ENCODE data around the gene CRY2. TPM values are rescaled to one million over a fixed set of nuclear protein-coding genes. Genes with fewer than 3 reads are reported as not detected.
A peak's percentile ranks its signal among the peaks of the same experiment; 100 is the strongest.

CRY2 gene
- total and polyA plus RNA-seq, 2 of the 13 experiments (the other 11 are each of a cell fraction or from before 2014, with no cell fraction given) = 10.1 to 12.2 TPM

- TF ChIP-seq CBFB (CRISPR knock-in tag; IDR thresholded peaks at IDR 0.05) (no peak), ZKSCAN1 (IDR thresholded peaks at IDR 0.05; ENCODE audit: low read length) (no peak), ATF1 (CRISPR knock-in tag; IDR thresholded peaks at IDR 0.05) (no peak), ZNF513 (CRISPR knock-in tag; conservative IDR thresholded peaks at IDR 0.05) (no peak), TOPORS (CRISPR knock-in tag; IDR thresholded peaks at IDR 0.05) (no peak), AHR (CRISPR knock-in tag; IDR thresholded peaks at IDR 0.05) (no peak), ZFY (CRISPR knock-in tag; IDR thresholded peaks at IDR 0.05) (no peak), ZNF350 (CRISPR knock-in tag; IDR thresholded peaks at IDR 0.05; ENCODE audit: borderline replicate concordance, low read depth) (no peak), ZNF329 (CRISPR knock-in tag; IDR thresholded peaks at IDR 0.05; ENCODE audit: low read depth) (no peak), SMAD9 (CRISPR knock-in tag; IDR thresholded peaks at IDR 0.05) (no peak), SMC3 (IDR thresholded peaks at IDR 0.05; ENCODE audit: low read length) (no peak), PRDM4 (CRISPR knock-in tag; IDR thresholded peaks at IDR 0.05; ENCODE audit: borderline replicate concordance) (no peak), MYC (CRISPR knock-in tag; IDR thresholded peaks at IDR 0.05; ENCODE audit: borderline replicate concordance) (0 out of 2 replicates have a peak, but pooled peaks have one; percentile 11), WIZ (CRISPR knock-in tag; IDR thresholded peaks at IDR 0.05) (peak; percentile 56; the same call in 1 of the 2 replicates), SOX13 (IDR thresholded peaks at IDR 0.05) (no peak), SOX13 (CRISPR knock-in tag; conservative IDR thresholded peaks at IDR 0.05 in 1 of 2, IDR thresholded peaks at IDR 0.05 in 1 of 2) (no peak), CREB1 (IDR thresholded peaks at IDR 0.05) (no peak), CREB1 (CRISPR knock-in tag; IDR thresholded peaks at IDR 0.05) (no peak)
- TF ChIP-seq, protein P1, sequence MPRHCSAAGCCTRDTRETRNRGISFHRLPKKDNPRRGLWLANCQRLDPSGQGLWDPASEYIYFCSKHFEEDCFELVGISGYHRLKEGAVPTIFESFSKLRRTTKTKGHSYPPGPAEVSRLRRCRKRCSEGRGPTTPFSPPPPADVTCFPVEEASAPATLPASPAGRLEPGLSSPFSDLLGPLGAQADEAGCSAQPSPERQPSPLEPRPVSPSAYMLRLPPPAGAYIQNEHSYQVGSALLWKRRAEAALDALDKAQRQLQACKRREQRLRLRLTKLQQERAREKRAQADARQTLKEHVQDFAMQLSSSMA (CRISPR knock-in tag; IDR thresholded peaks at IDR 0.05) = no peak
- TF ChIP-seq, protein P2, sequence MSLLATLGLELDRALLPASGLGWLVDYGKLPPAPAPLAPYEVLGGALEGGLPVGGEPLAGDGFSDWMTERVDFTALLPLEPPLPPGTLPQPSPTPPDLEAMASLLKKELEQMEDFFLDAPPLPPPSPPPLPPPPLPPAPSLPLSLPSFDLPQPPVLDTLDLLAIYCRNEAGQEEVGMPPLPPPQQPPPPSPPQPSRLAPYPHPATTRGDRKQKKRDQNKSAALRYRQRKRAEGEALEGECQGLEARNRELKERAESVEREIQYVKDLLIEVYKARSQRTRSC (CRISPR knock-in tag; IDR thresholded peaks at IDR 0.05; ENCODE audit: low read depth) = no peak
- TF ChIP-seq, protein P3, sequence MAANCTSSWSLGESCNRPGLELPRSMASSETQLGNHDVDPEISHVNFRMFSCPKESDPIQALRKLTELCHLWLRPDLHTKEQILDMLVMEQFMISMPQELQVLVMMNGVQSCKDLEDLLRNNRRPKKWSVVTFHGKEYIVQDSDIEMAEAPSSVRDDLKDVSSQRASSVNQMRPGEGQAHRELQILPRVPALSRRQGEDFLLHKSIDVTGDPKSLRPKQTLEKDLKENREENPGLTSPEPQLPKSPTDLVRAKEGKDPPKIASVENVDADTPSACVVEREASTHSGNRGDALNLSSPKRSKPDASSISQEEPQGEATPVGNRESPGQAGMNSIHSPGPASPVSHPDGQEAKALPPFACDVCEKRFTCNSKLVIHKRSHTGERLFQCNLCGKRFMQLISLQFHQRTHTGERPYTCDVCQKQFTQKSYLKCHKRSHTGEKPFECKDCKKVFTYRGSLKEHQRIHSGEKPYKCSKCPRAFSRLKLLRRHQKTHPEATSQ (CRISPR knock-in tag; IDR thresholded peaks at IDR 0.05; ENCODE audit: borderline replicate concordance) = no peak
These were observed 52.3 kb downstream of the CRY2 start (continued) for GRCh38 chr11:45899448-45900174.

Data from HepG2 (cell line).